ENCODE data around the gene GCK. TPM values are rescaled to one million over a fixed set of nuclear protein-coding genes. Genes with fewer than 3 reads are reported as not detected.

The GCK gene
- total RNA-seq, 4 donors from 2014 or later = not detected

GRCh38 chr7:44149571-44150465 is 39.4 kb downstream of the GCK start:
- Histone ChIP-seq H3K27me3 (no peaks in the 10 kb centered on the region), H3K4me1 (peaks cover 0 to 15% (median 5%) of the 10 kb centered on the region in 4 donors), H3K9me3 (no peaks in the 10 kb centered on the region), H3K4me3 (no peak overlapping the region), H3K36me3 (no peaks in the 10 kb centered on the region), H3K27ac (no peak overlapping the region)
- TF ChIP-seq POLR2A (IDR thresholded peaks at IDR 0.05) (no peak), CTCF (IDR thresholded peaks at IDR 0.05) (no peak)
- DNase-seq = peak in 1 of 3 donors; percentile 39

GRCh38 chr7:44148961-44149536 is 40.2 kb downstream of the GCK start:
- TF ChIP-seq CTCF (IDR thresholded peaks at IDR 0.05) = no peak
- TF ChIP-seq POLR2A (IDR thresholded peaks at IDR 0.05) = no peak
- Histone ChIP-seq H3K27me3 (no peaks in the 10 kb centered on the region), H3K9me3 (no peaks in the 10 kb centered on the region), H3K4me1 (peaks cover 0 to 15% (median 5%) of the 10 kb centered on the region in 4 donors), H3K27ac (no peak overlapping the region), H3K4me3 (no peak overlapping the region), H3K36me3 (no peaks in the 10 kb centered on the region)
- peak in 2 of 3 donors; percentile 25 to 26 for DNase-seq

- no peak overlapping the region for H3K4me3 ChIP-seq
- no peaks in the 10 kb centered on the region for H3K9me3 ChIP-seq
- TF ChIP-seq POLR2A (IDR thresholded peaks at IDR 0.05) (no peak), CTCF (IDR thresholded peaks at IDR 0.05) (no peak)
- DNase-seq = peak in 1 of 3 donors; percentile 2
- H3K36me3 ChIP-seq = no peaks in the 10 kb centered on the region
- no peaks in the 10 kb centered on the region for H3K27me3 ChIP-seq
- H3K27ac ChIP-seq = no peak overlapping the region
- peaks cover 0 to 15% (median 5%) of the 10 kb centered on the region in 4 donors for H3K4me1 ChIP-seq
These were observed 41.1 kb downstream of the GCK start for GRCh38 chr7:44148166-44148565.

GRCh38 chr7:44147026-44147991 is 41.9 kb downstream of the GCK start:
- no peaks in the 10 kb centered on the region for H3K9me3 ChIP-seq
- H3K27ac ChIP-seq = no peak overlapping the region
- H3K27me3 ChIP-seq = no peaks in the 10 kb centered on the region
- H3K4me3 ChIP-seq = no peak overlapping the region
- peaks cover 0 to 15% (median 5%) of the 10 kb centered on the region in 4 donors for H3K4me1 ChIP-seq
- H3K36me3 ChIP-seq = no peaks in the 10 kb centered on the region
- DNase-seq = peak in 2 of 3 donors; percentile 43 to 46
- TF ChIP-seq CTCF (IDR thresholded peaks at IDR 0.05) = no peak
- TF ChIP-seq POLR2A (IDR thresholded peaks at IDR 0.05) = no peak

Data from Peyer's patch (tissue), 4 donors.